Colon (tissue), 2 donors: ENCODE data around the gene EPHB6.

Source experiments
- FAIRE-seq: peaks from 2 replicates; lab custom pipeline; 2012; peaks lifted over from hg19 to GRCh38; lab: Jason Lieb, UNC
- donor health status: control.
- donor health status: control.

EPHB6 gene

GRCh38 chr7:142880876-142881505 lies 26.1 kb downstream of the EPHB6 start:
- FAIRE-seq = no peak

DNA sequence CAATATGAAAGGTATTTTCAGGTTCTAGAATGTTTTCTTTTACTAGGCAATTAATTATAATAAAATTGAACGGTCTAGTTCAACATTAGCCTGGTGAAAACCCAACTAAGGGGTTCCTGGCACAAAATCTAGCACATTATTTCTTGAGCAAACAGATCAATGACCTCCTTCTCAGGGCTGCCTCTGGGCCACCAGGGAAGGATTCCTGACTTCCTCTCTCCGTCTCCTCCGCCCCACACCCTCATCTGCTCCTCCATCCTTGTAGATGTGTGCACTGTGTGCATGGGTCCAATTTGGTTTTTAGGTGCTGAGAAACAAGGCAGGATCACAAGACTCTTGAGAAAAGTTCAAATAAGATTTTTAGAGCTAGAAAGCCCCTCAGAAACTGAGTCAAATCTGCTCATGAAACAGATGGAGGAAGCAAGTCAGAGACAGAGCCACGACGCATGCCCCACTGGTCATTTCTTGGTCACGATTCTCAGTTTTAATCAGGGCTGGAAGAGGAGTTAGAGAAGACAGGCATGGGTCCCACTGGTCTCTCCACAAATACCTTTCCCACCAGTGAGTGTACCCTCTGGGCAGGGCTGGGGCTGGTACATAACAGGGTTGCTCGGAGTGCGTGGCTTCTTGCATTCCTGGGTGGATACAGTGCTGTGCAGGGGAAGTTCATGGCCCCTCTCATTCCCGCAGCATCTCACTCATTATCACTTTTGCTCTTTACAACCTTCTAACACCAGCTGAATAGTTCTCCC lies 26.9 kb downstream of the EPHB6 start:
- FAIRE-seq = no peak

- FAIRE-seq = no peak
Observed at GRCh38 chr7:142882338-142882678, 27.4 kb downstream of the EPHB6 start.

- no peak for FAIRE-seq
Observed at GRCh38 chr7:142883145-142883544, 28.3 kb downstream of the EPHB6 start.

- FAIRE-seq = no peak
Observed at GRCh38 chr7:142883571-142884285, 28.9 kb downstream of the EPHB6 start.

- FAIRE-seq = no peak
Observed at GRCh38 chr7:142884286-142884640, 29.4 kb downstream of the EPHB6 start.

DNA sequence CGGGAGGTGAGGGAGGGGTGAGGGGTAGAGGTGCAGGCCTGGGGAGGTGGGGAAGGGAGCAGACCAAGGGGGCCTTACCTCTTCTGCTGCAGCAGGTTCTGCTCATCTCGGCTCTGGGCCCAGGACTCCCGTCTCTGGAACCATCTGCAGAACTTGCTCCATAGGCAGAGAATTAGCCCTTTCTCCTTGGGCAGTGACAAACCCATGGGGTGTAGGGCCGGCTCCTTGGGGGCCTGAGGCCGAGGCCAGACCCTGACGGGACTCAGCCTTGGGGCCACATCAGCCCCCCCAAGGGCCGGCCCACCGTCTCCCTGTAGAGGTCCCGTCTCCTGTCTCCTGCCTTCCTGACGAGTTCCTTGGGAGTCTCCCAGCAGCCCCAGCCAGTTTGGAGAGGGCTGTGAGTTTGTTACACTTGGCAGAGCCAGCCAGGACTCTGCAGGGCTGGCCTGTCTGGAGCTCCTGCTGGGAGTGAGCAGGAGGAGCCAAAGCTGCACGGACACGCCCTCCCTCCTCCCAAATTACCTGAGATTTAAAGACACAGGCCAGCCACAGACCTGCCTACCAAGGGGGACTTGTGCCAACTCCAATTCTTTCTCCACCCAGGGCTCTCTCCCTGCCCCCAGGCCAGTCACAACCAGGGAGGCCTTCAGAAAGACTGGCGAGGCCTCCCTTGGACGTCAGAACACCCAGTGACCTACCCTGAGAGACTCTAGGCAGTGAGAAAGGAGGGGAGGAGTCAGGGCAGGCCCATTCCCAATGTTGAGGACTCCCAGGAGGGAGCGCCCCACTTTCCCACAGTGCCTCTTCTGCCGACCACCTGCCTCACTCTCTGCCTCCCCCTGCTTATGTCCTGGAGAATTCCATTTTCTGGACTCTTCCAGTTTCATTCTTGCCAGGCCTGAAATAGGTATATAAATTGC lies 30.7 kb downstream of the EPHB6 start, which contains the start of gene TRPV6:
Gene TRPV6, minus strand, starts transcription at position 435 of the 920 bp plus-strand sequence.
- FAIRE-seq = no peak

DNA sequence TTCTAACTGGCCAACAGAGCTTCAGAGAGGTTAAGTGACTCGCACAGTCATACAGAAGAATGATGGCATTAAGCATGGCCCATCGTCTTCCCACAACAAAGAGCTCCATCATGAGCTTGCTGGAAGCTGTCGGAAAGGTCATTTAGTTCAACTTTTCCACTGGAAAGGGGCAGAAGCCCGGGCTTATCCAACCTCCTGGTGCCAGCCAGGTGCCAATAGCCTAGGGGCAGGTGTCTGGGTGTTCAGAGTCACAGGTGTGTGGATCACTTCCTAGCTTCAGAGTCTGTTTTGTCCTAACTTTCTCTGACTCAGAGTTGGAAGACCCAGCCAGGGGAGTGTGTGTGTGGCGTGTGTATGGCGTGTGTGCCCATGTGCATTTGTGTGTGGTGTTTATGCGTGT lies 32.0 kb downstream of the EPHB6 start:
- FAIRE-seq = no peak

GRCh38 chr7:142887282-142888015 lies 32.6 kb downstream of the EPHB6 start:
- no peak for FAIRE-seq

- FAIRE-seq = no peak
Observed at GRCh38 chr7:142889816-142890215, 34.9 kb downstream of the EPHB6 start.

DNA sequence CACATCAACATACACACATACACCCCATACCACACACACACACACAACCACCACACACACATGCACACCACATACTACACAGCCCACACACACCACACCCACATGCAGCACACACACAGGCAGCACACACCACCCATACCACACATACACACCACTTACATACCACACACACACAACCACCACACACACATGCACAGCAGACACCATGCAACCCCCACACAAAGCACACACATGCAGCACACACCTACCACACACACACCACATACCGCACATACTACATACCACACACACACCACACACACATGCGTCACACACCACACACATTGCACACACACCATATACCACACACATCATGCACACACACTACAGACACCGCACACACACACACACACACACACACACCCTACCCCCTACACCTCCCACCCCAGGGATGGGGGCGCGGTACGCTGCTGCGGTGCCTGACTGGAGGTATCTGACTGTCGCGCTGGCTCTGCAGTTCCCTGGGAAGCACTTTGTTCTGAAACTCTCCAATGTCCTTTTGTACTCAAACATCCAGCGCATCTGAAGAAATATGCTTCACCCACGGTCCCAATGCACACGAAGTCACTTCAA lies 36.1 kb downstream of the EPHB6 start:
- FAIRE-seq = no peak

GRCh38 chr7:142891490-142892082 lies 36.7 kb downstream of the EPHB6 start:
- FAIRE-seq = no peak

- no peak for FAIRE-seq
Observed at GRCh38 chr7:142892951-142893350, 38.1 kb downstream of the EPHB6 start.

DNA sequence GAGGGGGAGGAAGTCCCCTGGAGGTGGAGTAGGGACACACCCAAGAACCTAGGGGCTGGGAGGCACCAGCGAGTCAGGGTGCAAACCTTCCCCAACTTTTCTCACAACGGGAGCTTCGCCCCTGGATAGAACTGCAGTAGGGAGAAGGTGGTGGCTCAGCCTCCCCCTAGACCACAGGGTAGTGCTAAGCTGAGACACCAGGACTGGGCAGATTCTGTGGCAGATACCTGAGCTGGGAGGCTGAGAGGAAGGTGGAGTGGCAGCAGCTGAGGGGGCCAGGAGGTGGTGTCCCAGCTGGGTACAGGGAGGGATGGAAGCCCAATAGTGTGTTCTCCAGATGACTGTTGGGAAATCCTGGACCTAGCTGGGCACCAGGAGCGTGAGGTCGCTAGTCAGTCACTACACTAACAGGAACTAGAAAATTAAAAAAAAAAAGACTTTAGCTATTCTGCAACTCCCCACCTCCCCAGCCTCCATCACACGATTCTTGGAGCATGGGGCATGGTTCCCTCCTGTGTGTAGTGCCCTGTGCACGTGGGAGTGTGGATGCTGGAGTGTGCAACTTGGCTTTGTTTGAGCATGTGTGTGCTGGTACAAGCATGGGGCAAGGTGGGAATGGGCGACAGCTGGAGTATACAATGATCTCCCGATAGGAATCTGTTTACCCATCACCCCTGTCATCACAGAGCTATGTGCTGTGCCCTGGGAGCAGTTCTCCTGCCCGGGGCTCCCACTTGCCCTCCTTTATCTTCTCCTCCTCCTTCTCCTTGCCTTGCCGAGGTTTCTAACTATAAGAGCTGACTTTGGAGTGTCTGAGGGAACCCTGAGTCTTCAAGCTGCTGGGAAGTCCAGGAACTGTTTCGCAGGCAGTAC lies 39.5 kb downstream of the EPHB6 start:
- FAIRE-seq = no peak

- FAIRE-seq = no peak
Observed at GRCh38 chr7:142894985-142895593, 40.2 kb downstream of the EPHB6 start.

DNA sequence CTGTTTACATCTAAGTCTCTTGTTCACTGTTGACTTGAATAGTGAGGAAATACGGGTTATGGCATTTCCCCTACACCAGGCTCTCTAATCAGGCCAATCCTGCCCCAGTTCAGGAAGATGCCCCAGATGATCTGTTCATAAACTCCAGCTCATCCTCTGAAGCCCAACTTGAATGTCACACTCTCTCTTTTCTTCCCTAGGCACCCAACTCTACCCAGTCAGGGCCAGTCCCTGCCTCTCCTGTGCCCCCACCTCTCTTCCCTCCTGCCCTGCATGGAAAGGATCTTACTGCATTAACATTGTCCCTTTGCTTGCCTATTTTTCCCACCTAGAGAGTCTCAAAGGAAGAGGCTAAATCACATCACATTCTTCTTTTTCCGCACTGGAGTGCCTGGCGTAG lies 41.3 kb downstream of the EPHB6 start:
- no peak for FAIRE-seq

DNA sequence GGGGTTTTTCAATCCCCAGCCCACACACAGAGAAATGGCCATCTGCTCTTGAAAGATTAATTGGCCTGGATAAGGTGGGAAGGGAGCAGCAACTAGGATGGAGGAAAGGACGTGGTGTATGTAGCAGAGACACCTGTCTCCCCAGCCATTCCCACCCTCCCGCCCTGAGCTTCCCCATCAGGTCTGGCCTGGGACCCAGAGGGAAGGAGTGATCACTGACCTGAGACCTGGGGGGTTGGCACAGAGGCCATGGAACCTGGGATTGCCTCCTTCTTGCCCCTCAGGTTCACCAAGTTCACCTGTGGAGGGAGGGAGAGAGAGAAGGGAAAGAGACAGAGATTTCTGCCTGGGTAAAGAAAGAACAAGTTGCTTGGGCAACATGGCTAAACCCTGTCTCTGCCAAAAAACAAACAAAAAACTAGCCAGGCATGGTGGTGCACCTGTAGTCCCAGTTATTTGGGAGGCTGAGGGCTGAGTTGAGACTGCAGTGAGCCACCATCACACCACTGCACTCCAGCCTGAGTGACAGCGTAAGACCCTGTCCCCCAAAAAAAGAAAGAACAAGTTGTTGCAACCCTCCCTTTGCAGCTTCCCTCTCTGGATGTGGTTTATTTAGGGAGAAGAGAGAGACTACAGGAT lies 42.0 kb downstream of the EPHB6 start:
- no peak for FAIRE-seq

DNA sequence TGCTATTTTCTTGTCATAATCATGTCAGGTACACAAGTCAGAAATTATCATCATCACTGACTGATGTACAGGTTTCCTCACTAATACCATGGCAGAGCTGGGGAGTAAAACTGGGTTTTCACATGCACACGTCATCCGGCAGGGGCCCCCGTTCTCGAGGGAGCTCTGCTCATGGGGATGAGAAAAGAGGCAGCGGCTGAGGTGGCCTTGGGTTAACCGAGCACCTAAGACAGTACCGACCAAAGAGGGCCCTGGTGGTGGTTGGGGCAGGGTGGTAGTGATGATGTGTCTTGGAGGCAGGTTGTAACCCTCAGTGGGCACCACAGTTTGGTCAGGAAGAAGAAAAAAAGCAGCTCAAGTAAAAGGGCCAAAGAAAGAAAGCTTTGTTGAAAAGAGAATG lies 42.8 kb downstream of the EPHB6 start:
- FAIRE-seq = no peak
